Measurements from ENCODE around the gene PI3. TPM values are rescaled to one million over a fixed set of nuclear protein-coding genes. Genes with fewer than 3 reads are reported as not detected.

The PI3 gene
- total RNA-seq, 4 donors from 2014 or later, result not detected

- Histone ChIP-seq H3K36me3 (no peaks in the 10 kb centered on the region), H3K9me3 (no peaks in the 10 kb centered on the region), H3K27ac (no peak overlapping the region), H3K4me3 (no peak overlapping the region), H3K4me1 (no peaks in the 10 kb centered on the region), H3K27me3 (no peaks in the 10 kb centered on the region)
- TF ChIP-seq CTCF (IDR thresholded peaks at IDR 0.05) (no peak), POLR2A (IDR thresholded peaks at IDR 0.05) (no peak), EP300 (IDR thresholded peaks at IDR 0.05) (no peak)
- no peak for DNase-seq (ENCODE audit: low spot score in 2 of 2)
- WGBS, 2 donors, result 69 to 76% methylated on average over 4 of the region's 4 CpGs
Observed at GRCh38 chr20:45218124-45218523, 43.4 kb downstream of the PI3 start.

GRCh38 chr20:45218636-45219035 lies 43.9 kb downstream of the PI3 start:
- 72 to 94% methylated on average over 2 of the region's 2 CpGs for WGBS, 2 donors
- Histone ChIP-seq H3K4me1 (no peaks in the 10 kb centered on the region), H3K27ac (no peak overlapping the region), H3K27me3 (no peaks in the 10 kb centered on the region), H3K4me3 (no peak overlapping the region), H3K9me3 (no peaks in the 10 kb centered on the region), H3K36me3 (no peaks in the 10 kb centered on the region)
- DNase-seq (ENCODE audit: low spot score in 2 of 2), result no peak
- TF ChIP-seq EP300 (IDR thresholded peaks at IDR 0.05) (no peak), POLR2A (IDR thresholded peaks at IDR 0.05) (no peak), CTCF (IDR thresholded peaks at IDR 0.05) (no peak)

- 85 to 90% methylated on average over 4 of the region's 4 CpGs for WGBS, 2 donors
- TF ChIP-seq POLR2A (IDR thresholded peaks at IDR 0.05), result no peak
- TF ChIP-seq CTCF (IDR thresholded peaks at IDR 0.05), result no peak
- no peak for TF ChIP-seq EP300 (IDR thresholded peaks at IDR 0.05)
- no peak within 1 kb of the TSS for H3K4me3 ChIP-seq
- H3K27me3 ChIP-seq, result no peaks in the 10 kb centered on the region
- no peak within 1 kb of the TSS for H3K27ac ChIP-seq
- H3K4me1 ChIP-seq, result no peaks in the 10 kb centered on the region
- no peak for DNase-seq (ENCODE audit: low spot score in 2 of 2)
- no peaks in the 10 kb centered on the region for H3K36me3 ChIP-seq
- no peaks in the 10 kb centered on the region for H3K9me3 ChIP-seq
Observed at GRCh38 chr20:45221076-45221475, 46.4 kb downstream of the PI3 start, which contains the start of gene SEMG2. Gene SEMG2 (plus strand): TSS chr20:45221373. CDS start chr20:45221390, 17 bp downstream.

- Histone ChIP-seq H3K27ac (no peak overlapping the region), H3K4me3 (no peak overlapping the region), H3K36me3 (no peaks in the 10 kb centered on the region), H3K4me1 (no peaks in the 10 kb centered on the region), H3K27me3 (no peaks in the 10 kb centered on the region), H3K9me3 (no peaks in the 10 kb centered on the region)
- TF ChIP-seq EP300 (IDR thresholded peaks at IDR 0.05) (no peak), CTCF (IDR thresholded peaks at IDR 0.05) (no peak), POLR2A (IDR thresholded peaks at IDR 0.05) (no peak)
- no peak for DNase-seq (ENCODE audit: low spot score in 2 of 2)
Observed at GRCh38 chr20:45223136-45223535, 48.4 kb downstream of the PI3 start.

Other genes starting within 250 kb of the PI3 start
- gene TOMM34, start 214.5 kb upstream of the PI3 start, total RNA-seq, result 10 to 100 TPM in 3 of 4 donors, 1 to 10 TPM in 1; 5.9 to 18.0 (median 13.9) TPM
- gene STK4, start 208.4 kb upstream of the PI3 start, total RNA-seq, result 10 to 100 TPM; 24.3 to 28.5 (median 27.1) TPM
- gene KCNS1, start 73.8 kb upstream of the PI3 start, total RNA-seq, result under 1 TPM in 2 of 4 donors, not detected in 2; 0.21 to 0.22 TPM
- not detected for gene WFDC5, start 59.7 kb upstream of the PI3 start, total RNA-seq
- not detected for gene WFDC12, start 50.4 kb upstream of the PI3 start, total RNA-seq
- not detected for gene SEMG1, start 32.1 kb downstream of the PI3 start, total RNA-seq
- gene SEMG2, start 46.5 kb downstream of the PI3 start, total RNA-seq, result not detected
- gene SLPI, start 79.7 kb downstream of the PI3 start, total RNA-seq, result 100 to 1,000 TPM; 103 to 371 (median 129) TPM
- under 1 TPM in 1 of 4 donors, not detected in 3; 0.44 TPM for gene RBPJL, start 131.9 kb downstream of the PI3 start, total RNA-seq
- gene MATN4, start 133.4 kb downstream of the PI3 start, total RNA-seq, result not detected
- 10 to 100 TPM; 41.2 to 72.5 (median 63.4) TPM for gene SDC4, start 173.5 kb downstream of the PI3 start, total RNA-seq
- 10 to 100 TPM; 19.2 to 35.6 (median 25.2) TPM for gene SYS1, start 188.3 kb downstream of the PI3 start, total RNA-seq
- not detected for gene TP53TG5, start 203.4 kb downstream of the PI3 start, total RNA-seq
- 10 to 100 TPM; 36.3 to 63.3 (median 51.1) TPM for gene DBNDD2, start 233.4 kb downstream of the PI3 start, total RNA-seq
- 10 to 100 TPM; 54.6 to 82.8 (median 69.7) TPM for gene PIGT, start 241.2 kb downstream of the PI3 start, total RNA-seq